Lung (tissue), 12 donors: ENCODE data around the gene CDC73. TPM values are rescaled to one million over a fixed set of nuclear protein-coding genes. Genes with fewer than 3 reads are reported as not detected.
"Not testable (repeated sequence)": the region's sequence is repeated elsewhere in the genome, so short reads cannot be mapped to it uniquely, and the experiment has no call there.

ENCODE experiments used
- ATAC-seq: fragments of 200-7000 bp; cut with Tn5 transposase; one replicate; pipeline ENCODE4 v1.9.1; 2020; ENCODE audit warnings: moderate number of reproducible peaks; ENCODE audit not compliant: insufficient read depth, low FRiP score
- DNase-seq, 3 donors: peaks; one replicate each; pipeline ENCODE4 v3.0.0-alpha.2; 2013 to 2017
- H3K27ac ChIP-seq, 2 donors: one replicate each; pipeline ENCODE4 v1.5.1; 2013; ENCODE audit warnings: mild to moderate bottlenecking in 2 of 2, moderate library complexity in 2 of 2, control low read depth in 1 of 2, inconsistent platforms in 1 of 2, low read depth in 1 of 2, low read length in 1 of 2
- H3K27me3 ChIP-seq, 3 donors: one replicate each; pipeline ENCODE4 v1.5.1; 2013; ENCODE audit warnings: low read length in 2 of 3; ENCODE audit not compliant: control insufficient read depth in 3 of 3, insufficient read depth in 3 of 3
- H3K36me3 ChIP-seq, 4 donors: one replicate each; pipeline ENCODE4 v1.5.1; 2013; ENCODE audit warnings: low read length in 4 of 4, mild to moderate bottlenecking in 1 of 4, moderate library complexity in 1 of 4; ENCODE audit not compliant: control insufficient read depth in 4 of 4, insufficient read depth in 4 of 4
- H3K4me1 ChIP-seq, 5 donors: one replicate each; pipeline ENCODE4 v1.5.1; 2013; ENCODE audit warnings: low read length in 5 of 5, mild to moderate bottlenecking in 2 of 5, moderate library complexity in 1 of 5; ENCODE audit not compliant: control insufficient read depth in 5 of 5, insufficient read depth in 5 of 5
- H3K4me3 ChIP-seq: one replicate; pipeline ENCODE4 v1.5.1; 2013; ENCODE audit warnings: mild to moderate bottlenecking, control low read depth, moderate library complexity
- H3K9ac ChIP-seq, 2 donors: one replicate each; pipeline ENCODE4 v1.5.1; 2013; ENCODE audit warnings: low read length in 2 of 2, control low read depth in 1 of 2; ENCODE audit not compliant: insufficient read depth in 1 of 2
- H3K9me3 ChIP-seq, 4 donors: one replicate each; pipeline ENCODE4 v1.5.1; 2013; ENCODE audit warnings: low read length in 3 of 4, mild to moderate bottlenecking in 1 of 4, moderate library complexity in 1 of 4; ENCODE audit not compliant: control insufficient read depth in 4 of 4, insufficient read depth in 3 of 4
- WGBS, 2 donors: extraction: QIAGEN DNeasy Blood & Tissue Kit; methylation state at CpG; one replicate each; pipeline ENCODE4 v1.1.7; 2013; 5-methylcytosine and 5-hydroxymethylcytosine counted together
- polyA plus RNA-seq, 2 donors: library from polyadenylated mRNA; stranded (reverse); fragments of 200-250 nt; gene quantifications; one replicate each; pipeline ENCODE4 v1.2.1, GENCODE V29; 2013
- total RNA-seq, 2 donors: library from RNA; depleted of rRNA in 1 of 2; stranded (reverse); fragments of >200 nt in 1 of 2; gene quantifications; one replicate each; pipeline ENCODE4 v1.2.1, GENCODE V29; 2014 to 2021
- TF ChIP-seq, protein P1 (sequence below): IDR thresholded peaks from 2 replicates; pipeline ENCODE4 v1.5.1; 2012; ENCODE audit warnings: mild to moderate bottlenecking; ENCODE audit errors: control extremely low read depth, extremely low read depth
- donor health status: control.
- donor health status: control.
- donor health status: Bipolar disorder and iron deficiency.
- donor health status: healthy.
- donor health status: DM: yes; HTN: yes; CAD: no.

CDC73 gene
- total and polyA plus RNA-seq, 4 donors, result 7.8 to 64.2 (median 34.5) TPM

DNA sequence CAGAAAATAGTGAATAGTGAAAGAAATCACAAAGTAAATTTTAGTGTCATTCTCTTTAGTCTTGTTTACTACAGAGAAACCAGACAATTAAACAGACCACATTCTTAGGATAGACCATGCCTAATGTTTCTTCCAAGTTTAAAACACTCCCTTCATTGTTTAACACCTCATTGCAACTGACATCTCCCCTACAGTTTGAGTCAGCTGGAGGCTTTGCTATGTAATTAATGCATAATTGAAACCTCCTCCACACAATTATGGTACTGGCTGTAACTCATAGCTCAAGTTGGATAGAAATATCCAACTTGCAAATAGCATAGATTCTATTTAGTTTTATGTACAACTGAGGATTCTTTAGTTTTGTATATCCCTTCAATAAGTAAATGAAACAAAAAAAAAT, 99.8 kb downstream of the CDC73 start:
- Histone ChIP-seq H3K9me3 (no peaks in the 10 kb centered on the region), H3K4me3 (no peak overlapping the region), H3K9ac (no peak overlapping the region), H3K36me3 (peaks cover 0 to 18% (median 8%) of the 10 kb centered on the region in 4 donors), H3K4me1 (peaks cover 0 to 37% (median 4%) of the 10 kb centered on the region in 5 donors), H3K27me3 (no peaks in the 10 kb centered on the region), H3K27ac (peak overlapping the region in 1 of 2 donors; percentile 21)
- TF ChIP-seq, protein P1, sequence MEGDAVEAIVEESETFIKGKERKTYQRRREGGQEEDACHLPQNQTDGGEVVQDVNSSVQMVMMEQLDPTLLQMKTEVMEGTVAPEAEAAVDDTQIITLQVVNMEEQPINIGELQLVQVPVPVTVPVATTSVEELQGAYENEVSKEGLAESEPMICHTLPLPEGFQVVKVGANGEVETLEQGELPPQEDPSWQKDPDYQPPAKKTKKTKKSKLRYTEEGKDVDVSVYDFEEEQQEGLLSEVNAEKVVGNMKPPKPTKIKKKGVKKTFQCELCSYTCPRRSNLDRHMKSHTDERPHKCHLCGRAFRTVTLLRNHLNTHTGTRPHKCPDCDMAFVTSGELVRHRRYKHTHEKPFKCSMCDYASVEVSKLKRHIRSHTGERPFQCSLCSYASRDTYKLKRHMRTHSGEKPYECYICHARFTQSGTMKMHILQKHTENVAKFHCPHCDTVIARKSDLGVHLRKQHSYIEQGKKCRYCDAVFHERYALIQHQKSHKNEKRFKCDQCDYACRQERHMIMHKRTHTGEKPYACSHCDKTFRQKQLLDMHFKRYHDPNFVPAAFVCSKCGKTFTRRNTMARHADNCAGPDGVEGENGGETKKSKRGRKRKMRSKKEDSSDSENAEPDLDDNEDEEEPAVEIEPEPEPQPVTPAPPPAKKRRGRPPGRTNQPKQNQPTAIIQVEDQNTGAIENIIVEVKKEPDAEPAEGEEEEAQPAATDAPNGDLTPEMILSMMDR, result no peak
- no peak for ATAC-seq
- DNase-seq, result peak in 2 of 3 donors; percentile 93

DNA sequence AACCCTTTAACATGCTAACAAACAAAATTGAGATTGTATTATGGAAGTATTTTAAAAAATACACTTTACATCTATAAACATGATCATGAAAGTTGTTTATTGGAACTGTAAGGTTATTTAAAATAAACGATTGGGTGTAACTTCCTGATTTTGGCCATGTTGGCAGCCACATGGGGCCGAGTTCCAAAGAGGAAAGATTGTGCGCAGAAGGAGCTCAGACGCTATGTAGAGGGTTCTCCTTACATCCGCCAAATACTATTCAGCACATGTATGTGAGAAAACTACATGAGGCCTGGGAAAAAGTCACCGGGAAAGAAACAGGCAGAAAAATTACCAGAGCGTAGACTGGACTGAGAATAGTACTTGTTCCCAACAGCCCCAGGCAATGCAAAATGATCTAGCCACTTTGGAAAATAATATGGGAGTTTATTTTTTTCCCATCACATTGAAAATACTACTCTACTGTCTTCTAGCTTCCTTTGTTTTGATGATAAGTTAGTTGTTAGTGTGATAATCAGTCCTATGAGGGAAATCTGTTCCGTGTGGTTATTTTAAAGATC, 100.3 kb downstream of the CDC73 start:
- TF ChIP-seq, protein P1, result no peak
- Histone ChIP-seq H3K27ac (no peak overlapping the region), H3K36me3 (peaks cover 0 to 14% (median 6%) of the 10 kb centered on the region in 4 donors), H3K9me3 (no peaks in the 10 kb centered on the region), H3K4me1 (peaks cover 0 to 37% (median 4%) of the 10 kb centered on the region in 5 donors), H3K4me3 (no peak overlapping the region), H3K27me3 (no peaks in the 10 kb centered on the region), H3K9ac (peak overlapping the region in 1 of 2 donors; percentile 44)
- DNase-seq (peak; percentile 79 to 95 (median 94)), ATAC-seq (no peak)
- 59 to 81% methylated on average over 8 of the region's 8 CpGs for WGBS, 2 donors

DNA sequence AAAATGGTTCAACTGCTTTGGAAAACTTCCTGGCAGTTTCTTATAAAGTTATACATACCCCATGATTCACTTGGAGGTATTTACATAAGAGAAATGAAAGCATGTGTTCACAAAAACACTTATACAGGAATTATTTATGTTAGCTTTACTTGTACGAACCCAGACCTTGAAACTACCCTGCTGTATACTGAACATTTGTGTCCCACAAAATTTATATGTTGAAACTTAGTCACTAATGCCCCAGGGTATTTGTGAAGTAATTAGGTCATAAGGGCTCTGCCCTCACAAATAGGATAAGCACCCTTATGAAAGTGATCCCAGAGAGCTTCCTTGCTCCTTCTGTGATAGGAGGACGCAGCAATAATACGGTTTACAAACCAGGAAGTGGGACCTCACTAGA, 107.3 kb downstream of the CDC73 start:
- ATAC-seq, result no peak
- peaks cover 0 to 5% (median 0%) of the 10 kb centered on the region in 5 donors for H3K4me1 ChIP-seq
- 74 to 83% methylated on average over 3 of the region's 3 CpGs for WGBS, 2 donors

DNA sequence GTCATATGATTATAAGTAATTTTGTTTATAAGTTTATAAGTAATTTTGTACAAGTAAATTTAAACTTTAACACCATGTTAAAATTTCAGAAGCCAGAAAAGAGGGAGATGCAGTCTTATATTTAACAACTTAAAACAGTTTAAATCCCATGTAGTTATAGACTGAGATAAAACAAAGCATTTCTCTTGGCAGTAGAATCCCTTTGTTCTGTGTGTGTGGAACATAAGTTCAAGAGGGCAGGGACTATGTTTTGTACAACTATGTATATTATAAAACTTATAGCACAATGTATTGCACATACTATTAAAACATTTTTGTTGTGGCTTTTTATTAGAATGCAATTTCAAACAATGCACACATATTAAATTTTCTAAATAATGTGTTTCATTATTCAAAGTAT, 109.3 kb downstream of the CDC73 start:
- H3K9ac ChIP-seq, ATAC-seq, H3K4me3 ChIP-seq, H3K4me1 ChIP-seq, H3K9me3 ChIP-seq, H3K27ac ChIP-seq, H3K27me3 ChIP-seq: not testable (repeated sequence)
- H3K36me3 ChIP-seq, result peaks cover 0 to 15% (median 8%) of the 10 kb centered on the region in 4 donors
- DNase-seq, result peak in 2 of 3 donors; percentile 53 to 66

More for the DNA sequence above, 107.3 kb downstream of the CDC73 start:
- DNase-seq, result no peak
- Histone ChIP-seq H3K4me3 (no peak overlapping the region), H3K36me3 (peaks cover 0 to 17% (median 8%) of the 10 kb centered on the region in 4 donors), H3K27ac (no peak overlapping the region), H3K27me3 (no peaks in the 10 kb centered on the region), H3K9ac (no peak overlapping the region), H3K9me3 (no peaks in the 10 kb centered on the region)
- TF ChIP-seq, protein P1, result no peak
